WTC11 (cell line): ENCODE data around the gene AADAT. TPM values are rescaled to one million over a fixed set of nuclear protein-coding genes. Genes with fewer than 3 reads are reported as not detected.

Source experiments
- ATAC-seq: fragments of 200-7000 bp; cut with Tn5 transposase; 2 replicates; pipeline ENCODE4 v1.10.0; 2021; ENCODE audit warnings: mild to moderate bottlenecking, moderate library complexity
- CTCF ChIA-PET: fragments of 300-600 bp; sonication (Branson Sonifier 250); formaldehyde crosslinking; loops from one replicate; lab custom pipeline; 2021; ENCODE audit warnings: antibody characterized with exemption; lab: Charles Lee
- POLR2A ChIA-PET: fragments of 350-600 bp; sonication (Branson Sonifier 250); formaldehyde crosslinking; loops from one replicate; lab custom pipeline; 2021; ENCODE audit warnings: antibody characterized with exemption; lab: Charles Lee
- DNase-seq: peaks from one replicate; pipeline ENCODE4 v3.0.0; 2021; ENCODE audit warnings: low spot score
- H3K27ac Mint-ChIP-seq: 2 replicates; pipeline ENCODE4 v1.8.0; 2021; ENCODE audit warnings: mixed read lengths
- H3K27me3 Mint-ChIP-seq: 2 replicates; pipeline ENCODE4 v1.8.0; 2021; ENCODE audit warnings: low read depth, mild to moderate bottlenecking, moderate library complexity, mixed read lengths
- H3K36me3 Mint-ChIP-seq: 2 replicates; pipeline ENCODE4 v1.8.0; 2021; ENCODE audit warnings: mixed read lengths
- H3K4me1 Mint-ChIP-seq: 2 replicates; pipeline ENCODE4 v1.8.0; 2022; ENCODE audit warnings: mixed read lengths
- H3K4me3 Mint-ChIP-seq: 2 replicates; pipeline ENCODE4 v1.8.0; 2021; ENCODE audit warnings: mild to moderate bottlenecking, moderate library complexity, mixed read lengths
- H3K9me3 Mint-ChIP-seq: 2 replicates; pipeline ENCODE4 v1.8.0; 2021; ENCODE audit warnings: mixed read lengths
- ARID4B ChIP-seq: sonication (generic); formaldehyde crosslinking; IDR thresholded peaks from 2 replicates; pipeline ENCODE4 v1.8.0; 2023; ENCODE audit warnings: missing genetic modification reagents, mild to moderate bottlenecking, borderline replicate concordance
- CDX4 ChIP-seq: fragments of 250-450 bp; sonication (Bioruptor Pico); IDR thresholded peaks from 2 replicates; pipeline ENCODE4 v1.9.0; 2021; ENCODE audit warnings: moderate library complexity, mild to moderate bottlenecking, inconsistent platforms, borderline replicate concordance
- FOXK1 ChIP-seq: sonication (generic); formaldehyde crosslinking; IDR thresholded peaks from 2 replicates; pipeline ENCODE4 v1.8.0; 2022; ENCODE audit warnings: mild to moderate bottlenecking, moderate library complexity, missing genetic modification reagents
- HMGA2 ChIP-seq: fragments of 250-450 bp; sonication (Bioruptor Pico); IDR thresholded peaks from 2 replicates; pipeline ENCODE4 v1.4.0; 2021; ENCODE audit warnings: mild to moderate bottlenecking, moderate library complexity
- MXD4 ChIP-seq: fragments of 250-450 bp; sonication (Bioruptor Pico); IDR thresholded peaks from 2 replicates; pipeline ENCODE4 v1.8.0; 2021; ENCODE audit warnings: mild to moderate bottlenecking, moderate library complexity, borderline replicate concordance
- PRDM15 ChIP-seq: sonication (generic); formaldehyde crosslinking; IDR thresholded peaks from 2 replicates; pipeline ENCODE4 v1.8.0; 2022; ENCODE audit warnings: missing genetic modification reagents
- RELA ChIP-seq: sonication (generic); formaldehyde crosslinking; IDR thresholded peaks from 2 replicates; pipeline ENCODE4 v1.8.1; 2022; ENCODE audit warnings: missing genetic modification reagents, mild to moderate bottlenecking, borderline replicate concordance
- RORB ChIP-seq: fragments of 250-450 bp; sonication (Bioruptor Pico); IDR thresholded peaks from 2 replicates; pipeline ENCODE4 v1.9.0; 2021; ENCODE audit warnings: mild to moderate bottlenecking
- TEAD4 ChIP-seq: sonication (generic); formaldehyde crosslinking; IDR thresholded peaks from 2 replicates; pipeline ENCODE4 v1.8.0; 2022; ENCODE audit warnings: mild to moderate bottlenecking, missing genetic modification reagents
- ZMAT4 ChIP-seq: fragments of 250-450 bp; sonication (Bioruptor Pico); IDR thresholded peaks from 2 replicates; pipeline ENCODE4 v1.9.0; 2021; ENCODE audit warnings: mild to moderate bottlenecking
- ZNF416 ChIP-seq: fragments of 250-450 bp; sonication (Bioruptor Pico); IDR thresholded peaks from 2 replicates; pipeline ENCODE4 v1.9.0; 2021; ENCODE audit warnings: mild to moderate bottlenecking, inconsistent platforms
- ZNF532 ChIP-seq: fragments of 250-450 bp; sonication (Bioruptor Pico); IDR thresholded peaks from 2 replicates; pipeline ENCODE4 v1.9.0; 2021; ENCODE audit warnings: mild to moderate bottlenecking, borderline replicate concordance
- total RNA-seq: library from RNA; stranded (reverse); gene quantifications from 3 replicates; pipeline ENCODE4 v1.2.3, GENCODE V29; 2021
- TF ChIP-seq, protein P1 (sequence below): fragments of 250-450 bp; sonication (Bioruptor Pico); conservative IDR thresholded peaks from 2 replicates; pipeline ENCODE4 v1.9.0; 2021; ENCODE audit warnings: mild to moderate bottlenecking

Gene AADAT
- total RNA-seq, 1 experiment from 2014 or later = 12.3 TPM

DNA sequence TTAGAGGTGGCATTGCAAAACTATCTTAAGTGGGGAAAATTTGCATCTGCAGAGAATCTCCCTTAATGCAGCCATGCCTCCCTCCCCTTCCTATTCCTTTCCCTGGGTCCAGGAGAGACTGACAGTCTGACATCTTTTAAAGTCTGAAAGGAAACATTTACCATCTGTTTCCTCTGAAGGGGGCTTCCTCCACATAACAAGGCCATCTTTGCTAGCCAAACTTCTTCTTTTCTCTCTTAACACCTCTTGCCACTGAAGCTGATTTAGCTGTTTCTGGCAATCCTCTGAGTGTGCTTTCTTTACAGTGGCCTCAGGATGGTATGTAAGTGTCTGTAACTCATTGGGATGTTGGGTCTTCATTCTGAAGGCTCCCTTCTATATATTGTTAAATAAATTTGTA, 34.6 kb upstream of the AADAT start (continued):
- TF ChIP-seq ARID4B (no peak), TEAD4 (CRISPR knock-in tag) (no peak), ZNF532 (CRISPR knock-in tag) (no peak), CDX4 (CRISPR knock-in tag) (no peak)

GRCh38 chr4:170122252-170122651, 32.5 kb upstream of the AADAT start:
- no peak overlapping the region for H3K4me3 Mint-ChIP-seq
- DNase-seq = no peak
- H3K4me1 Mint-ChIP-seq = peaks cover 20% of the 10 kb centered on the region
- H3K27ac Mint-ChIP-seq = no peak overlapping the region
- no peak for ATAC-seq
- CTCF ChIA-PET = no interaction called here
- POLR2A ChIA-PET = no interaction called here
- H3K36me3 Mint-ChIP-seq = peaks cover 35% of the 10 kb centered on the region
- H3K27me3 Mint-ChIP-seq = no peaks in the 10 kb centered on the region; the same call in 1 of the 2 replicates
- TF ChIP-seq MXD4 (CRISPR knock-in tag) (no peak), RELA (CRISPR knock-in tag) (no peak), HMGA2 (CRISPR knock-in tag) (no peak), TEAD4 (CRISPR knock-in tag) (no peak), PRDM15 (CRISPR knock-in tag) (no peak), ZNF416 (CRISPR knock-in tag) (no peak), CDX4 (CRISPR knock-in tag) (no peak), ZMAT4 (no peak), RORB (CRISPR knock-in tag) (no peak), FOXK1 (CRISPR knock-in tag) (no peak)
- TF ChIP-seq, protein P1, sequence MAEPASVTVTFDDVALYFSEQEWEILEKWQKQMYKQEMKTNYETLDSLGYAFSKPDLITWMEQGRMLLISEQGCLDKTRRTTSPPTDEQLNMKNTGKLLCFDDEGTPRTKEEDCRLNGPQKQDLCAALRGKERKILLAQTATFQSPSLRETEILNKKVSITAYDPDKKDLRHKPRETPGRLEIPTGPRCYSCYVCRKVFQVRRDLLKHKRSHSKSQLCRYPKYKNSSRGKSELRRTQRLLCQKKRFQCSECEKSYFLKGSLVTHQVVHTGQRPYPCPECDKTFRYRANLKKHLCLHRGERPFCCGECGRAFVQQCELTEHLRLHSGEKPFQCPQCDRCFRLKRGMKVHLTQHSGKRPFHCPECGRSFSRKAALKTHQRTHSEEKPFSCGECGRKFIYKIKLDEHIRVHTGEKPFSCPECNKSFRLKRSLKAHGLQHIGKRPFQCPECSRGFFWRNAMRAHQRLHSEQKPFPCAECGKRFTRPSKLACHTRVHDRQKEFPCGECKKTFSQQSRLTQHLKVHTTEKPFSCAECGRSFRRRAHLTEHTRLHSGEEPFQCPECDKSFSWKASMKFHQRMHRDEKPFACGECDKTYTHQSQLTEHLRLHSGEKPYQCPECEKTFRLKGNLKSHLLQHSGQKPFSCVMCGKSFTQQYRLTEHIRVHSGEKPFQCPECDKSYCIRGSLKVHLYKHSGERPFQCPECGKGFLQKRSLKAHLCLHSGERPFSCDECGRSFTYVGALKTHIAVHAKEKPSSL (CRISPR knock-in tag) = no peak
- TF ChIP-seq, all 79 proteins: peak for 0
- peaks cover 62% of the 10 kb centered on the region for H3K9me3 Mint-ChIP-seq
